ENCODE data around the gene TOR3A. TPM values are rescaled to one million over a fixed set of nuclear protein-coding genes. Genes with fewer than 3 reads are reported as not detected.

TOR3A gene
- total RNA-seq, 4 donors from 2014 or later = 17.8 to 40.5 (median 31.4) TPM

- TF ChIP-seq EP300 (IDR thresholded peaks at IDR 0.05) (no peak), POLR2AphosphoS5 (IDR thresholded peaks at IDR 0.05) (no peak), CTCF (IDR thresholded peaks at IDR 0.05) (no peak), POLR2A (IDR thresholded peaks at IDR 0.05) (no peak)
- Histone ChIP-seq H3K27me3 (no peaks in the 10 kb centered on the region), H3K9me3 (no peaks in the 10 kb centered on the region), H3K4me3 (no peak overlapping the region), H3K27ac (no peak overlapping the region), H3K4me1 (peaks cover 0 to 55% (median 21%) of the 10 kb centered on the region in 3 donors), H3K36me3 (peaks cover 0 to 76% of the 10 kb centered on the region in 2 donors)
- no peak for ATAC-seq
- 61% methylated on average over 6 of the region's 11 CpGs; no CpG with 5 or more reads in 1 of the 2 donors for WGBS, 2 donors (ENCODE audit: low coverage in 1 of 2)
Observed at GRCh38 chr1:179087665-179088064, 5.8 kb downstream of the TOR3A start.

GRCh38 chr1:179089827-179090482, 8.1 kb downstream of the TOR3A start:
- no peaks in the 10 kb centered on the region for H3K27me3 ChIP-seq
- H3K27ac ChIP-seq = peak overlapping the region in 3 of 4 donors; percentile 32 to 65 (median 48)
- WGBS, 2 donors (ENCODE audit: low coverage in 1 of 2) = 40 to 86% methylated on average over 1 to 12 of the region's 16 CpGs
- no peak for ATAC-seq
- H3K4me1 ChIP-seq = peaks cover 0 to 42% (median 14%) of the 10 kb centered on the region in 3 donors
- H3K36me3 ChIP-seq = peaks cover 0 to 94% of the 10 kb centered on the region in 2 donors
- no peak overlapping the region for H3K4me3 ChIP-seq
- TF ChIP-seq CTCF (IDR thresholded peaks at IDR 0.05) (no peak), POLR2AphosphoS5 (IDR thresholded peaks at IDR 0.05) (no peak), EP300 (IDR thresholded peaks at IDR 0.05) (no peak), POLR2A (IDR thresholded peaks at IDR 0.05) (no peak)
- H3K9me3 ChIP-seq = no peaks in the 10 kb centered on the region

- ATAC-seq = no peak
Observed at GRCh38 chr1:179090522-179090921, 8.7 kb downstream of the TOR3A start.

GRCh38 chr1:179090923-179091322, 9.1 kb downstream of the TOR3A start:
- no peak for TF ChIP-seq POLR2A (IDR thresholded peaks at IDR 0.05)
- TF ChIP-seq CTCF (IDR thresholded peaks at IDR 0.05) = no peak
- no peak for TF ChIP-seq EP300 (IDR thresholded peaks at IDR 0.05)
- TF ChIP-seq POLR2AphosphoS5 (IDR thresholded peaks at IDR 0.05) = no peak
- peak overlapping the region in 3 of 4 donors; percentile 32 to 65 (median 48) for H3K27ac ChIP-seq
- H3K9me3 ChIP-seq = no peaks in the 10 kb centered on the region
- H3K4me3 ChIP-seq = no peak overlapping the region
- ATAC-seq = no peak
- WGBS, 2 donors (ENCODE audit: low coverage in 1 of 2) = 79% methylated on average over 2 of the region's 4 CpGs; no CpG with 5 or more reads in 1 of the 2 donors
- H3K4me1 ChIP-seq = peaks cover 0 to 42% (median 14%) of the 10 kb centered on the region in 3 donors
- H3K36me3 ChIP-seq = peaks cover 0 to 96% of the 10 kb centered on the region in 2 donors
- no peaks in the 10 kb centered on the region for H3K27me3 ChIP-seq

More at GRCh38 chr1:179090522-179090921, 8.7 kb downstream of the TOR3A start:
- H3K27me3 ChIP-seq = no peaks in the 10 kb centered on the region
- no peaks in the 10 kb centered on the region for H3K9me3 ChIP-seq
- peaks cover 0 to 96% of the 10 kb centered on the region in 2 donors for H3K36me3 ChIP-seq
- H3K4me1 ChIP-seq = peaks cover 0 to 42% (median 14%) of the 10 kb centered on the region in 3 donors
- TF ChIP-seq EP300 (IDR thresholded peaks at IDR 0.05) (no peak), CTCF (IDR thresholded peaks at IDR 0.05) (no peak), POLR2AphosphoS5 (IDR thresholded peaks at IDR 0.05) (no peak), POLR2A (IDR thresholded peaks at IDR 0.05) (no peak)
- peak overlapping the region in 3 of 4 donors; percentile 32 to 65 (median 48) for H3K27ac ChIP-seq
- H3K4me3 ChIP-seq = no peak overlapping the region
- WGBS, 2 donors (ENCODE audit: low coverage in 1 of 2) = 74 to 75% methylated on average over 6 of the region's 8 CpGs
